GM12878 (cell line): Measurements from ENCODE around the gene TESMIN. TPM values are rescaled to one million over a fixed set of nuclear protein-coding genes. Genes with fewer than 3 reads are reported as not detected.

ENCODE experiments used
- ATAC-seq: fragments of 200-7000 bp; cut with Tn5 transposase; 3 replicates; pipeline ENCODE4 v1.9.1; 2020; ENCODE audit warnings: mild to moderate bottlenecking, moderate library complexity
- BruUV-seq: library from RNA; stranded (reverse); fragments of 400-500 nt; replicated peaks from 2 replicates; lab custom pipeline; 2021; lab: Mats Ljungman, UMichigan
- CTCF ChIA-PET: fragments of 300-600 bp; sonication (Branson Sonifier 250); formaldehyde crosslinking; extraction: SDS; loops from one replicate; lab custom pipeline; 2021; ENCODE audit warnings: inconsistent platforms; lab: Yijun Ruan, JAX
- POLR2A ChIA-PET: fragments of 350-600 bp; formaldehyde crosslinking; extraction: SDS; loops from one replicate; lab custom pipeline; 2021; ENCODE audit warnings: inconsistent platforms; lab: Charles Lee
- RAD21 ChIA-PET: fragments of 300-600 bp; sonication (Branson Sonifier 250); formaldehyde crosslinking; loops from one replicate; lab custom pipeline; 2023; ENCODE audit warnings: antibody characterized with exemption; ENCODE audit not compliant: unreplicated experiment; lab: Charles Lee
- SMC1A ChIA-PET: fragments of 300-600 bp; sonication (Branson Sonifier 250); formaldehyde crosslinking; loops from one replicate; lab custom pipeline; 2023; ENCODE audit not compliant: unreplicated experiment, uncharacterized antibody; lab: Charles Lee
- DNase-seq: peaks from one replicate; pipeline ENCODE4 v3.0.0-alpha.2; 2011; ENCODE audit warnings: low read depth, low spot score
- FAIRE-seq: peaks from 3 replicates; lab custom pipeline; 2011; peaks lifted over from hg19 to GRCh38; lab: Jason Lieb, UNC
- H2AFZ ChIP-seq: 2 replicates; pipeline ENCODE4 v1.6.0; 2011; ENCODE audit warnings: low read depth, low read length, control low read depth; ENCODE audit not compliant: control insufficient read depth
- H3K27ac ChIP-seq: 2 replicates; pipeline ENCODE4 v1.5.1; 2011; ENCODE audit warnings: control low read depth; ENCODE audit not compliant: control insufficient read depth, insufficient read depth
- H3K27me3 ChIP-seq, 2 experiments: replicated peaks in 1 of 2; 2 replicates each; pipeline versions ENCODE4 v1.6.0 to v1.6.1; 2011; ENCODE audit warnings: low read length in 1 of 2; ENCODE audit not compliant: control insufficient read depth in 2 of 2, insufficient read depth in 2 of 2
- H3K36me3 ChIP-seq, 2 experiments: 2 replicates each; pipeline ENCODE4 v1.5.1; 2011; ENCODE audit warnings: low read length in 1 of 2; ENCODE audit not compliant: control insufficient read depth in 2 of 2, insufficient read depth in 2 of 2
- H3K4me1 ChIP-seq: 2 replicates; pipeline ENCODE4 v1.6.1; 2011; ENCODE audit warnings: mild to moderate bottlenecking, low read length, moderate library complexity, mixed read lengths; ENCODE audit not compliant: control insufficient read depth, insufficient read depth
- H3K4me2 ChIP-seq: 2 replicates; pipeline ENCODE4 v1.6.0; 2011; ENCODE audit warnings: control low read depth; ENCODE audit not compliant: control insufficient read depth, insufficient read depth
- H3K4me3 ChIP-seq: fragments of 200-600 bp; sonication (generic); 2 replicates; pipeline ENCODE4 v1.5.1; 2016
- H3K79me2 ChIP-seq: 2 replicates; pipeline ENCODE4 v1.6.0; 2011; ENCODE audit warnings: low read length; ENCODE audit not compliant: control insufficient read depth, insufficient read depth
- H3K9ac ChIP-seq: 2 replicates; pipeline ENCODE4 v1.8.0; 2011; ENCODE audit warnings: low read length, control low read depth, mixed read lengths; ENCODE audit not compliant: control insufficient read depth, insufficient read depth
- H3K9me3 ChIP-seq: replicated peaks from 3 replicates; pipeline ENCODE4 v1.5.1; 2011; ENCODE audit warnings: mild to moderate bottlenecking, low read length; ENCODE audit not compliant: control insufficient read depth, insufficient read depth
- H4K20me1 ChIP-seq: 2 replicates; pipeline ENCODE4 v1.6.0; 2011; ENCODE audit not compliant: control insufficient read depth, insufficient read depth
- BMI1 ChIP-seq: fragments of 450-650 bp; IDR thresholded peaks from 2 replicates; pipeline ENCODE4 v1.6.1; 2016; ENCODE audit warnings: mild to moderate bottlenecking, moderate library complexity, borderline replicate concordance
- BRCA1 ChIP-seq: IDR thresholded peaks from 2 replicates; pipeline ENCODE4 v1.6.1; 2011; ENCODE audit warnings: low read depth, low read length, improper control_type of control experiment
- ETV6 ChIP-seq, 2 experiments: fragments of 450-650 bp in 1 of 2; IDR thresholded peaks in 1 of 2; conservative IDR thresholded peaks in 1 of 2; 2 replicates each; pipeline ENCODE4 v1.6.1; 2014; ENCODE audit warnings: antibody characterized with exemption in 1 of 2, borderline replicate concordance in 1 of 2, low read depth in 1 of 2, mild to moderate bottlenecking in 1 of 2, moderate library complexity in 1 of 2
- FOS ChIP-seq: IDR thresholded peaks from 3 replicates; pipeline ENCODE4 v1.6.1; 2011; ENCODE audit warnings: borderline replicate concordance; ENCODE audit not compliant: insufficient read length; ENCODE audit errors: extremely low read depth
- HCFC1 ChIP-seq: fragments of 150-350 bp; IDR thresholded peaks from 2 replicates; pipeline ENCODE4 v1.6.1; 2014; ENCODE audit warnings: low read length
- NFXL1 ChIP-seq: fragments of 450-650 bp; IDR thresholded peaks from 2 replicates; pipeline ENCODE4 v1.6.1; 2017; ENCODE audit warnings: antibody characterized with exemption, mild to moderate bottlenecking, borderline replicate concordance
- NFYB ChIP-seq: IDR thresholded peaks from 2 replicates; pipeline ENCODE4 v1.6.1; 2011; ENCODE audit warnings: low read depth, mild to moderate bottlenecking, low read length, improper control_type of control experiment, moderate library complexity; ENCODE audit not compliant: insufficient read depth
- SMAD1 ChIP-seq: fragments of 450-650 bp; IDR thresholded peaks from 2 replicates; pipeline ENCODE4 v1.6.1; 2018; ENCODE audit warnings: mild to moderate bottlenecking, low read depth; ENCODE audit not compliant: partially characterized antibody
- SPI1 ChIP-seq: IDR thresholded peaks from 2 replicates; pipeline ENCODE4 v1.6.1; 2011; ENCODE audit warnings: low read depth, mild to moderate bottlenecking, low read length, moderate library complexity, borderline replicate concordance; ENCODE audit not compliant: insufficient read depth
- SREBF2 ChIP-seq: IDR thresholded peaks from 2 replicates; pipeline ENCODE4 v1.6.1; 2012; ENCODE audit warnings: mild to moderate bottlenecking, low read length
- WGBS: methylation state at CpG from one replicate; pipeline ENCODE4 v1.1.6; 2016; ENCODE audit warnings: low lambda C conversion rate; ENCODE audit not compliant: insufficient replicate concordance, insufficient coverage; ENCODE audit errors: missing lambda C conversion rate; 5-methylcytosine and 5-hydroxymethylcytosine counted together
- in situ Hi-C: fragments of 300-500 bp; cut with MboI; formaldehyde crosslinking; loops from 9 replicates; pipeline ENCODE4 v1.14.3; 2018; ENCODE audit warnings: mixed read lengths
- intact Hi-C: fragments of 100-400 bp; cut with micrococcal nuclease; formaldehyde crosslinking; loops from one replicate; pipeline ENCODE4 v1.14.2; 2022; ENCODE audit not compliant: unreplicated experiment
- polyA plus RNA-seq, 11 experiments: library from polyadenylated mRNA; depleted of rRNA in 4 of 11; unstranded in 6 of 11; stranded (reverse) in 5 of 11; fragments of >200 nt; fragmentation: Nextera tagmentation in 4 of 11; fragmentation: Illumina TruSeq in 1 of 11; extraction: Ambion mirVana in 4 of 11; extraction: Trizol in 1 of 11; gene quantifications; 1 replicate in 1 of 11; 2 replicates in 10 of 11; pipeline versions ENCODE4 v1.2.1 to v1.2.3, GENCODE V29; 2011 to 2016; ENCODE audit warnings: inconsistent platforms in 2 of 11, missing spikeins in 2 of 11, low read depth in 1 of 11
- total RNA-seq, 4 experiments: library from RNA; depleted of rRNA in 3 of 4; stranded (reverse); fragments of >200 nt in 3 of 4; fragmentation: Illumina TruSeq in 1 of 4; extraction: Trizol in 1 of 4; gene quantifications; 2 replicates each; pipeline versions ENCODE4 v1.2.1 to v1.2.3, GENCODE V29; 2013 to 2021
- TF ChIP-seq, protein P1 (sequence below): IDR thresholded peaks from 2 replicates; pipeline ENCODE4 v1.6.1; 2012; ENCODE audit warnings: mild to moderate bottlenecking, low read depth, low read length

The TESMIN gene
- total and polyA plus RNA-seq, 10 of the 15 experiments (the other 5 are each of a cell fraction or from before 2014, with no cell fraction given) = 0.31 to 3.4 (median 1.2) TPM; not detected in 1

DNA sequence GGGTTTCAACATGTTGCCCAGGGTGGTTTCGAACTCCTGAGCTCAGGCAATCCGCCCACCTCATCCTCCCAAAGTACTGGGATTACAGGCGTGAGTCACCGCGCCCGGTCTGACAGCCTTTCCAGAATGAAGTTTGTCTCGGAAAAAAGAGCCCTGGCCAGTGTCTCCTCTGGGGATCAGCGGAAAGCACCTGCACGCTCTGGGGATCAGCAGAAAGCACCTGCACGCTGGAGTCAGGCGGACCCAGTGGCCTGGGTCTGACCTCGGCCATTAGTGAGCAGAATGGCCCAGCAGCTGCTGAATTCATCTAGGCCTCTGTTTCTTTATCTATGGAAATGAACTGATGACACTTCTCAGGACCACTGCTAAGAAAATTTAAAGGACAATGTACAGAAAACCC is 10.5 kb upstream of the TESMIN start:
- in situ Hi-C loops (no loop called here), intact Hi-C loops (no loop called here)
- no peak for DNase-seq
- H2AFZ ChIP-seq = no peak overlapping the region
- TF ChIP-seq NFXL1 (no peak), FOS (no peak), HCFC1 (no peak), ETV6 (conservative IDR thresholded peaks at IDR 0.05 in 1 of 2, IDR thresholded peaks at IDR 0.05 in 1 of 2; ENCODE audit: borderline replicate concordance in 1 of 2, low read depth in 1 of 2) (no peak), BMI1 (no peak), SMAD1 (no peak), SREBF2 (no peak), NFYB (no peak), SPI1 (no peak), BRCA1 (no peak)
- TF ChIP-seq, protein P1, sequence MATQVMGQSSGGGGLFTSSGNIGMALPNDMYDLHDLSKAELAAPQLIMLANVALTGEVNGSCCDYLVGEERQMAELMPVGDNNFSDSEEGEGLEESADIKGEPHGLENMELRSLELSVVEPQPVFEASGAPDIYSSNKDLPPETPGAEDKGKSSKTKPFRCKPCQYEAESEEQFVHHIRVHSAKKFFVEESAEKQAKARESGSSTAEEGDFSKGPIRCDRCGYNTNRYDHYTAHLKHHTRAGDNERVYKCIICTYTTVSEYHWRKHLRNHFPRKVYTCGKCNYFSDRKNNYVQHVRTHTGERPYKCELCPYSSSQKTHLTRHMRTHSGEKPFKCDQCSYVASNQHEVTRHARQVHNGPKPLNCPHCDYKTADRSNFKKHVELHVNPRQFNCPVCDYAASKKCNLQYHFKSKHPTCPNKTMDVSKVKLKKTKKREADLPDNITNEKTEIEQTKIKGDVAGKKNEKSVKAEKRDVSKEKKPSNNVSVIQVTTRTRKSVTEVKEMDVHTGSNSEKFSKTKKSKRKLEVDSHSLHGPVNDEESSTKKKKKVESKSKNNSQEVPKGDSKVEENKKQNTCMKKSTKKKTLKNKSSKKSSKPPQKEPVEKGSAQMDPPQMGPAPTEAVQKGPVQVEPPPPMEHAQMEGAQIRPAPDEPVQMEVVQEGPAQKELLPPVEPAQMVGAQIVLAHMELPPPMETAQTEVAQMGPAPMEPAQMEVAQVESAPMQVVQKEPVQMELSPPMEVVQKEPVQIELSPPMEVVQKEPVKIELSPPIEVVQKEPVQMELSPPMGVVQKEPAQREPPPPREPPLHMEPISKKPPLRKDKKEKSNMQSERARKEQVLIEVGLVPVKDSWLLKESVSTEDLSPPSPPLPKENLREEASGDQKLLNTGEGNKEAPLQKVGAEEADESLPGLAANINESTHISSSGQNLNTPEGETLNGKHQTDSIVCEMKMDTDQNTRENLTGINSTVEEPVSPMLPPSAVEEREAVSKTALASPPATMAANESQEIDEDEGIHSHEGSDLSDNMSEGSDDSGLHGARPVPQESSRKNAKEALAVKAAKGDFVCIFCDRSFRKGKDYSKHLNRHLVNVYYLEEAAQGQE = no peak
- TF ChIP-seq, all 136 proteins: peak for 0
- POLR2A ChIA-PET = no interaction called here
- RAD21 ChIA-PET = no interaction called here
- SMC1A ChIA-PET = no interaction called here
- Histone ChIP-seq H3K4me2 (no peak overlapping the region), H3K4me1 (peaks cover 5% of the 10 kb centered on the region; the same call in 1 of the 2 replicates), H3K9ac (no peak overlapping the region), H3K36me3 (peaks cover 0 to 3% of the 10 kb centered on the region in 2 experiments; a peak in 2 of 4 replicates), H3K27me3 (no peaks in the 10 kb centered on the region), H4K20me1 (no peaks in the 10 kb centered on the region), H3K4me3 (no peak overlapping the region), H3K79me2 (no peaks in the 10 kb centered on the region), H3K27ac (no peak overlapping the region), H3K9me3 (no peaks in the 10 kb centered on the region)
- CTCF ChIA-PET = no interaction called here
- ATAC-seq = no peak
- 33% methylated on average over 12 of the region's 12 CpGs for WGBS
- BruUV-seq = no TSS peak
- no peak for FAIRE-seq
